ENCODE results near the gene NECTIN3.

The NECTIN3 gene

DNA sequence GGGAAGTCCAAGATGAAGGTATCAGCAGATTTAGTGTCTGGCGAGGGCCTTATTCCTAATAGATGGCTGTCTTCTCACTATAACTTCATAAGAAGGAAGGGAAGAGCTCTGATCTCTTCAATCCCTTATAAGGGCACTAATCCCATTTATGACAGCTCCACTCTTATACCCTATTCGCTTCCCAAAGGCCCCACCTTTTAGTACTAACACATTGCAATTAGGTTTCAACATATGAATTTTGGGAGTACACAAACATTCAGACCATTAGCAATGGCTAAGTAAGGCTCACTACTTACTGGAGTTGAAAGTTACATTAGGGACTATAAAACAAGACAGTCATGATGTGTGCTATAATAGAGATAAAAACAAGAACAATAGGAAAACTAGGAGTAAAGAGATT, 118.9 kb downstream of the NECTIN3 start:
- Histone ChIP-seq H3K27ac (ENCODE audit: low read depth, low read length) (no peak overlapping the region), H3K4me1 (ENCODE audit: control insufficient read depth in 1 of 2, insufficient read depth in 2 of 2, low read length in 2 of 2) (no peaks in the 10 kb centered on the region), H3K9ac (ENCODE audit: low read depth in 1 of 2, low read length in 2 of 2) (no peak overlapping the region), H3K4me3 (ENCODE audit: low read depth in 1 of 2, low read length in 2 of 2) (no peak overlapping the region), H3K27me3 (ENCODE audit: control insufficient read depth in 1 of 2, insufficient read depth in 2 of 2, low read length in 2 of 2) (no peaks in the 10 kb centered on the region), H3K36me3 (ENCODE audit: control insufficient read depth in 1 of 2, insufficient read depth in 2 of 2, low read length in 2 of 2) (peaks cover 12 to 42% of the 10 kb centered on the region in 2 donors), H3K9me3 (ENCODE audit: control insufficient read depth in 1 of 2, low read length in 2 of 2) (no peaks in the 10 kb centered on the region)

DNA sequence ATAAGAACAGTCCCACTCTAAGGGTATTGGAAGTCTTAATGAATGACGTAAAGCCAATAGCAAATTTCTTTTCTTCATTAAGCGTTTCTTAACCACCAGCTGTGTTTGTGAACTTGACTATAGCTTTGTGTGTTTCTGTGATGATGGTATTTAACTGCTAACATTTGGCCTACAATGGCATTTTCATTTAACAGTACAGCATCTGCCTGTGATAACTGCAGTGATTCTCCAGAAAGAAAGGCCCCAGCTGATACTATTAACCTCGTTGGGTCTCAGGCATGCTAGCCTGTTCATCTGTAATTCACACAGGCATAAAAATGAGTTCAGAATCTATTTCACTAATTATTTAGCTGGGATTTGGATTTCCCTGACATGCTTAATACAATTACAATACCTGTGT, 121.9 kb downstream of the NECTIN3 start:
- H3K4me3 ChIP-seq (ENCODE audit: low read depth in 1 of 2, low read length in 2 of 2), result no peak overlapping the region
- H3K27me3 ChIP-seq (ENCODE audit: control insufficient read depth in 1 of 2, insufficient read depth in 2 of 2, low read length in 2 of 2), result no peaks in the 10 kb centered on the region
- H3K27ac ChIP-seq (ENCODE audit: low read depth, low read length), result no peak overlapping the region
- H3K4me1 ChIP-seq (ENCODE audit: control insufficient read depth in 1 of 2, insufficient read depth in 2 of 2, low read length in 2 of 2), result no peaks in the 10 kb centered on the region
- no peak overlapping the region for H3K9ac ChIP-seq (ENCODE audit: low read depth in 1 of 2, low read length in 2 of 2)
- H3K36me3 ChIP-seq (ENCODE audit: control insufficient read depth in 1 of 2, insufficient read depth in 2 of 2, low read length in 2 of 2), result peaks cover 22 to 57% of the 10 kb centered on the region in 2 donors
- H3K9me3 ChIP-seq (ENCODE audit: control insufficient read depth in 1 of 2, low read length in 2 of 2), result no peaks in the 10 kb centered on the region

DNA sequence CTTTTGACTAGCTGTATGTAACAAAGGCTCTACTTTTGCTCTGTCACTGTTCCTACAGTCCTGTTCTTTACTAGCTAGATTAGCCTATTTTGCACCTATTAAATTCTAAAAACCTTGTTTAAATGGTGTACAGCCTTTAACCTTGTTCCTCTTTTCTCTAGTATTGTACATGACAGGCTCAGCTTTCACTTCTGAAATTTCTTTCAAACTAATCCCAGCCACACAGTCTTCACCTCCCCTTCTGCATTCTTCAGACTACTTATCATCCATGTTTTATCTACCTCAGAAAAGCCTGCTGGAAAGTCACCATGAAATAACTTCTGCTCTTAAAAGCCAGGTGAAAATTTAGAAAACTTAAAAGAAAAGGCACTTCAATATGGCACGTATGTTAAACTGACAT, 122.4 kb downstream of the NECTIN3 start:
- H3K27me3 ChIP-seq (ENCODE audit: control insufficient read depth in 1 of 2, insufficient read depth in 2 of 2, low read length in 2 of 2), result no peaks in the 10 kb centered on the region
- no peaks in the 10 kb centered on the region for H3K4me1 ChIP-seq (ENCODE audit: control insufficient read depth in 1 of 2, insufficient read depth in 2 of 2, low read length in 2 of 2)
- H3K9me3 ChIP-seq (ENCODE audit: control insufficient read depth in 1 of 2, low read length in 2 of 2), result no peaks in the 10 kb centered on the region
- H3K4me3 ChIP-seq (ENCODE audit: low read depth in 1 of 2, low read length in 2 of 2), result no peak overlapping the region
- no peak overlapping the region for H3K27ac ChIP-seq (ENCODE audit: low read depth, low read length)
- no peak overlapping the region for H3K9ac ChIP-seq (ENCODE audit: low read depth in 1 of 2, low read length in 2 of 2)
- H3K36me3 ChIP-seq (ENCODE audit: control insufficient read depth in 1 of 2, insufficient read depth in 2 of 2, low read length in 2 of 2), result peaks cover 18 to 55% of the 10 kb centered on the region in 2 donors

DNA sequence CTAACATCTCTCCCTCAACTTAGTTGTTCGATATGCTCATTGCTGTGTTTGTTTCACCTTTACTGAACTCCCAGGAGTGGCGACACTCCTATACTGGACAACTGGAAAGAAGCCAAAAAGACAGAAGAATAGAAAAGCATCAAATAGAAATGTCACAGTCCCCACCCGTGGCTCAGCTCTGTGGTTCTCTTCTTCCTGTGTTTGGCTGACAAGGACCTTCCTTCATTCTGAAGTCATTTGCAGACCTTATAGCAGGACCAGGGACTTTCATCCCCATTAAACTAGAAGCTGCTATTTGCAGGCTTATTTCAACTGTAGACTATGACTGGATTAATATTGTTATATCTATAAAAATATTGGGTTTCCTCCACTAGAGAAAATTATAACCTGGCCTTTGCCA, 125.9 kb downstream of the NECTIN3 start:
- H3K27me3 ChIP-seq (ENCODE audit: control insufficient read depth in 1 of 2, insufficient read depth in 2 of 2, low read length in 2 of 2), result no peaks in the 10 kb centered on the region
- no peak overlapping the region for H3K4me3 ChIP-seq (ENCODE audit: low read depth in 1 of 2, low read length in 2 of 2)
- no peak overlapping the region for H3K9ac ChIP-seq (ENCODE audit: low read depth in 1 of 2, low read length in 2 of 2)
- no peaks in the 10 kb centered on the region for H3K9me3 ChIP-seq (ENCODE audit: control insufficient read depth in 1 of 2, low read length in 2 of 2)
- peaks cover 17 to 45% of the 10 kb centered on the region in 2 donors for H3K36me3 ChIP-seq (ENCODE audit: control insufficient read depth in 1 of 2, insufficient read depth in 2 of 2, low read length in 2 of 2)
- no peak overlapping the region for H3K27ac ChIP-seq (ENCODE audit: low read depth, low read length)
- H3K4me1 ChIP-seq (ENCODE audit: control insufficient read depth in 1 of 2, insufficient read depth in 2 of 2, low read length in 2 of 2), result no peaks in the 10 kb centered on the region

DNA sequence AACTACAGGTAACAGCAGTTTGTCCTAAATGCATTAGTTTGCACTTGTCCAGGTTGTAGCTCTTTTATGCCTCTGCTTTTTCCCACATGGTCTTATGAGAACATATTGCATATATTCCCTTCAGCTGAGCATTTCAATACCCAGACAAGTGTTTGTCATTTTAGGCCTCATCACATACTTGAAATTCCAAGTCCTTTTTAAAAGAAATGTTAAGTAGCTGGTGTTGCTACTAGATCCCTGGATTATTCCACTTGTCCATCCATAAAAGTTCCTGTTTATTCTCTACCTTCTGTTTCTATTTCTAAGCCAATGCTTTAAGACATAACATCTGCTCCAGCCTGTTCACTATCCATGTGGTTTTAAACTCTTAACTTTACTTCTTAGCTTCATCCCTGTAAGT, 128.4 kb downstream of the NECTIN3 start:
- Histone ChIP-seq H3K27me3 (ENCODE audit: control insufficient read depth in 1 of 2, insufficient read depth in 2 of 2, low read length in 2 of 2) (no peaks in the 10 kb centered on the region), H3K4me3 (ENCODE audit: low read depth in 1 of 2, low read length in 2 of 2) (no peak overlapping the region), H3K27ac (ENCODE audit: low read depth, low read length) (no peak overlapping the region)

DNA sequence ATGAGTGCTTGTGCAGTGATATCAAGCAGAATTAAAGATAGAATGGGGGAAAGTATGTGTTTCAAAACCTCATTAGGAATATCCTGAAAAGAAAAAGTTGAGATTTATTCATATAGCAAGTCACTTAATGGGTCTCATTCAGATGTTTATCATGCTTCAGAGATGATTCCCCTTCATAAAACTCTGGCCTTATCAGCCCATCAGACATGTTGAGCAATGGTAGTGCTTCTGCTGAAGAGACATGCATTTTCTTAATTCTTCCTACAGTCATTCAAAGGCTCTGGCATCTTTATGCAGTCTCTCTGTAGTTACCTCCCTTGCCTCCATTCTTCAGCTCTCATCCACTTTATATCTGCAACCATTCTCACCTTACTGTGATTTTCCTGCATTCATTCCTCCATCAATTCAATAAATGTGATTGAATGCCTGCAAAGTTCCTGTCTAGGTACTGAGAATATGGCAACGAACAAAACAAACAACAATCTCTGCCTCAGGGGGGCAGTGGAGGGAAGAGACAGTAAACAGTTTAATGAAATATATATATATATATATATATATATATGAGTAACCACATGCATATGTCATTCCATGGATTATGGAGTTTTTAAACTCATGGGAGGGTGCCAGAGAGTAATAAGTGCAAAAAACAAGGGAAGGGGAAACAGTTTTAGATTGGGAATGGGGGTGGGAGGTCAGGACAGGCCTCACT, 138.5 kb downstream of the NECTIN3 start:
- H3K27ac ChIP-seq (ENCODE audit: low read depth, low read length), result no peak overlapping the region
- H3K9ac ChIP-seq (ENCODE audit: low read depth in 1 of 2, low read length in 2 of 2), result no peak overlapping the region
- no peak overlapping the region for H3K4me3 ChIP-seq (ENCODE audit: low read depth in 1 of 2, low read length in 2 of 2)
- H3K9me3 ChIP-seq (ENCODE audit: control insufficient read depth in 1 of 2, low read length in 2 of 2), result no peaks in the 10 kb centered on the region
- no peaks in the 10 kb centered on the region for H3K4me1 ChIP-seq (ENCODE audit: control insufficient read depth in 1 of 2, insufficient read depth in 2 of 2, low read length in 2 of 2)
- H3K36me3 ChIP-seq (ENCODE audit: control insufficient read depth in 1 of 2, insufficient read depth in 2 of 2, low read length in 2 of 2), result no peaks in the 10 kb centered on the region
- no peaks in the 10 kb centered on the region for H3K27me3 ChIP-seq (ENCODE audit: control insufficient read depth in 1 of 2, insufficient read depth in 2 of 2, low read length in 2 of 2)

More for the DNA sequence above, 128.4 kb downstream of the NECTIN3 start:
- no peak overlapping the region for H3K9ac ChIP-seq (ENCODE audit: low read depth in 1 of 2, low read length in 2 of 2)
- peaks cover 9 to 27% of the 10 kb centered on the region in 2 donors for H3K36me3 ChIP-seq (ENCODE audit: control insufficient read depth in 1 of 2, insufficient read depth in 2 of 2, low read length in 2 of 2)
- no peaks in the 10 kb centered on the region for H3K9me3 ChIP-seq (ENCODE audit: control insufficient read depth in 1 of 2, low read length in 2 of 2)
- no peaks in the 10 kb centered on the region for H3K4me1 ChIP-seq (ENCODE audit: control insufficient read depth in 1 of 2, insufficient read depth in 2 of 2, low read length in 2 of 2)

DNA sequence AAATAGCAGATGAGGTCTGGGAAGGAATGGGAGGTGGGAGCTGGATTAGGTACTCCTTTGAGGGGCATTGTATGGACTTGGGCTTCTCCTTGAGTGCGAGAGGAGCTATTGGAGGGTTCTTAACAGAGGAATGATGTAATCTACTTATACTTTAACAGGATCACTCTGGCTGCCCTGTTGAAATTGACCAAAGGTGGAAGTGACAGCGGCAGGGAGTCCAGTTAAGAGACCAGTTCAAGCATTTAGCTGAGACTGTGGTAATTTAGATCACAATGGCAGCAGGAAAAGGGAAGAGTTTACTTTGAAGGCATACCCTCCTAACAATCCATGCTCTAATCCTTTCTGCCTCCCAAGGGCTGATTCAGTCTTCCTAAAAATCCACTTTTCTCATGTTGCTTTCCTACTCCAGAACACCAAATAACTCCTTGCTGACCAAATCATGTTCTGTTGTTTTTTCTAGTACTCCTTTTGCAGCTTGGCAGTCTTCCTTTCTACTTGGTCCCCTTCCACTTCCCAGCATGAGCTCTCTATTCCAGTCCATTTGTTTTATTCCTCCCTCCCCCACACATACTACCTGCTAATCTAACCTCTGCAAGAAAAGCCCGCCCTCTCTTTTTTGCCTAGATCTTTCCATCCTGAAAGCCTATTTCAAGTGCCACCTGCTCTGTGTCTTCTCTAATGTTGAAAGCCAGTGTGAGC, 139.4 kb downstream of the NECTIN3 start:
- H3K36me3 ChIP-seq (ENCODE audit: control insufficient read depth in 1 of 2, insufficient read depth in 2 of 2, low read length in 2 of 2), result no peaks in the 10 kb centered on the region
- no peaks in the 10 kb centered on the region for H3K4me1 ChIP-seq (ENCODE audit: control insufficient read depth in 1 of 2, insufficient read depth in 2 of 2, low read length in 2 of 2)
- no peak overlapping the region for H3K4me3 ChIP-seq (ENCODE audit: low read depth in 1 of 2, low read length in 2 of 2)
- no peaks in the 10 kb centered on the region for H3K9me3 ChIP-seq (ENCODE audit: control insufficient read depth in 1 of 2, low read length in 2 of 2)
- no peak overlapping the region for H3K27ac ChIP-seq (ENCODE audit: low read depth, low read length)
- no peaks in the 10 kb centered on the region for H3K27me3 ChIP-seq (ENCODE audit: control insufficient read depth in 1 of 2, insufficient read depth in 2 of 2, low read length in 2 of 2)
- H3K9ac ChIP-seq (ENCODE audit: low read depth in 1 of 2, low read length in 2 of 2), result no peak overlapping the region

DNA sequence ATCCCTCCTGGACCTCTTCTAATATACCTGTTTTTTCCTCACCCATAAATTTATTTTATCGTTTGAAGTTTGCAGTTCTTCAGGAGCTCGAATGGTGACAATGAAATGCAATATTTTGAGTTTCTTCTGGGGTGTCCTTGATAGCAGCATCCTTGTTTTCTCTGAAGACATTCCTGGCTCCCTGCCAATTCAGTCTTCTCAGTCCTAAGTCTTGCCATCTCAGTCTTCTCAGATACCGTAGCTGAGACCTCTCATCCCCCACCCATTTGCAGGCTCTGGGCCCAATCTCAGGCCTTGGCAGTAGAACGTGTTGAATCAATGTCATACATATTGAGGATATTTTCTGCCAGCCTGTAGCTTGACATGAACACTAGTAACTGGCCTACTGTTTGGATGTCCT, 140.9 kb downstream of the NECTIN3 start:
- H3K9ac ChIP-seq (ENCODE audit: low read depth in 1 of 2, low read length in 2 of 2), result no peak overlapping the region
- H3K4me3 ChIP-seq (ENCODE audit: low read depth in 1 of 2, low read length in 2 of 2), result no peak overlapping the region
- H3K36me3 ChIP-seq (ENCODE audit: control insufficient read depth in 1 of 2, insufficient read depth in 2 of 2, low read length in 2 of 2), result no peaks in the 10 kb centered on the region
- no peak overlapping the region for H3K27ac ChIP-seq (ENCODE audit: low read depth, low read length)
- H3K9me3 ChIP-seq (ENCODE audit: control insufficient read depth in 1 of 2, low read length in 2 of 2), result no peaks in the 10 kb centered on the region
- H3K4me1 ChIP-seq (ENCODE audit: control insufficient read depth in 1 of 2, insufficient read depth in 2 of 2, low read length in 2 of 2), result no peaks in the 10 kb centered on the region
- no peaks in the 10 kb centered on the region for H3K27me3 ChIP-seq (ENCODE audit: control insufficient read depth in 1 of 2, insufficient read depth in 2 of 2, low read length in 2 of 2)

DNA sequence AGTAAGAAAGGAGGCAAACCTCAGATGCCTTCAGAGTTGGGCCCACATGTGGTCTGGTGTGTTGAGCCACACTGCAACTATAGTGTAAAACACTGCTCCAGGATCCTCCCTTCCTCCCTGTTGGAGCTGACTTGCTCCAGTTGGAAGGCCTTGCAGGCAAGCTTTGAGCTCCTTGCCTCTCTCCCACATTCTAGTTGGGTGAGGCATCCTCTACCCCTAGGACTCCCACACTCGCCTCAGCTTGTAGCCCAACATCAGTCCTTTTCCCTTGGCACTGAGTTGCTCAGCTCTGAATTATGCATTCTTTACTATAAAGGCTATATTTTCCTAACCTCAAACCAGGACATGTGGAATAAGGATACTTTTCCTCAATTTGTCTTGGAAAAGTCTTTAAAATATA, 143.9 kb downstream of the NECTIN3 start:
- H3K36me3 ChIP-seq (ENCODE audit: control insufficient read depth in 1 of 2, insufficient read depth in 2 of 2, low read length in 2 of 2), result no peaks in the 10 kb centered on the region
- no peak overlapping the region for H3K9ac ChIP-seq (ENCODE audit: low read depth in 1 of 2, low read length in 2 of 2)
- no peaks in the 10 kb centered on the region for H3K4me1 ChIP-seq (ENCODE audit: control insufficient read depth in 1 of 2, insufficient read depth in 2 of 2, low read length in 2 of 2)
- no peak overlapping the region for H3K4me3 ChIP-seq (ENCODE audit: low read depth in 1 of 2, low read length in 2 of 2)
- no peak overlapping the region for H3K27ac ChIP-seq (ENCODE audit: low read depth, low read length)
- no peaks in the 10 kb centered on the region for H3K9me3 ChIP-seq (ENCODE audit: control insufficient read depth in 1 of 2, low read length in 2 of 2)
- no peaks in the 10 kb centered on the region for H3K27me3 ChIP-seq (ENCODE audit: control insufficient read depth in 1 of 2, insufficient read depth in 2 of 2, low read length in 2 of 2)

DNA sequence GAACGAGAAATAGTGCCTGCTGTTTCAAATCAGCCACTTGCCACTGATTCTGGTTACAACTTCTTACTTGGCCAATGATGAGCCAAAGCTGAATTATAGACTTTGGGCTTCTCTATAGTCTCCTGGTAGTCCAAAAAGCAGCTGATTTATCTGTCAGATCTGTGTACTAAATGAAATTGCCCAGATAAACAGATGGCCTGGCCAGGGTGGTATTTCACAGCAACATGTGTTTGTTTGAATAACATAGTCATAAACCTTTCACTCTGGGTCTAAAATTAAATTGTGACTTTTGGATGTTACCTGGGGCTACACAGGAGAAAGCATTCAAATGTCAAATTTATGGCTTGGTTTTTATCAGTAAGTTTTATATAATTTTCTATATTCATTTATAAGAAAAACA, 147.0 kb downstream of the NECTIN3 start:
- H3K27me3 ChIP-seq (ENCODE audit: control insufficient read depth in 1 of 2, insufficient read depth in 2 of 2, low read length in 2 of 2), result no peaks in the 10 kb centered on the region
- no peak overlapping the region for H3K27ac ChIP-seq (ENCODE audit: low read depth, low read length)
- H3K4me3 ChIP-seq (ENCODE audit: low read depth in 1 of 2, low read length in 2 of 2), result no peak overlapping the region
- H3K36me3 ChIP-seq (ENCODE audit: control insufficient read depth in 1 of 2, insufficient read depth in 2 of 2, low read length in 2 of 2), result no peaks in the 10 kb centered on the region
- H3K9ac ChIP-seq (ENCODE audit: low read depth in 1 of 2, low read length in 2 of 2), result no peak overlapping the region
- no peaks in the 10 kb centered on the region for H3K9me3 ChIP-seq (ENCODE audit: control insufficient read depth in 1 of 2, low read length in 2 of 2)
- no peaks in the 10 kb centered on the region for H3K4me1 ChIP-seq (ENCODE audit: control insufficient read depth in 1 of 2, insufficient read depth in 2 of 2, low read length in 2 of 2)

Data from duodenal mucosa (tissue), 2 donors.